ENCODE results near the gene TMEM242.

TMEM242 gene

GRCh38 chr6:157245436-157245835 is 77.9 kb downstream of the TMEM242 start:
- DNase-seq, result no peak

GRCh38 chr6:157244780-157245179 is 78.5 kb downstream of the TMEM242 start:
- no peak for DNase-seq

GRCh38 chr6:157244175-157244574 is 79.1 kb downstream of the TMEM242 start:
- no peak for DNase-seq

- no peak for DNase-seq
These were observed 80.5 kb downstream of the TMEM242 start for GRCh38 chr6:157242791-157243190.

GRCh38 chr6:157240960-157241311 is 82.4 kb downstream of the TMEM242 start:
- DNase-seq, result no peak

GRCh38 chr6:157240059-157240959 is 83.0 kb downstream of the TMEM242 start:
- peak; percentile 78 for DNase-seq

- peak; percentile 73 for DNase-seq
These were observed 83.7 kb downstream of the TMEM242 start for GRCh38 chr6:157239671-157240058.

Data from SHP77 treated with DMSO at 0.1 percent for 48 hours (cell line).